Loucy (cell line): Measurements from ENCODE around the gene RWDD4.

Source experiments
- CTCF ChIP-seq: fragments of 200-600 bp; sonication (generic); conservative IDR thresholded peaks from 2 replicates; pipeline ENCODE4 v1.5.1; 2014; ENCODE audit warnings: mild to moderate bottlenecking, antibody characterized with exemption, low read length
- EZH2phosphoT487 ChIP-seq: fragments of 200-600 bp; IDR thresholded peaks from 2 replicates; pipeline ENCODE4 v1.6.1; 2018; ENCODE audit warnings: antibody characterized with exemption, mild to moderate bottlenecking, moderate library complexity, borderline replicate concordance

GRCh38 chr4:183607894-183608293, 51.1 kb downstream of the RWDD4 start:
- no peak for TF ChIP-seq CTCF
- no peak for TF ChIP-seq EZH2phosphoT487
